ENCODE measurements around the gene GNB1. TPM values are rescaled to one million over a fixed set of nuclear protein-coding genes. Genes with fewer than 3 reads are reported as not detected.

The GNB1 gene
- total RNA-seq, 1 experiment from 2014 or later: 611 TPM

GRCh38 chr1:1914101-1914970 is 23.4 kb upstream of the GNB1 start:
- Histone ChIP-seq H3K36me3 (ENCODE audit: insufficient read depth, low read length, poor library complexity, severe bottlenecking) (no peaks in the 10 kb centered on the region), H3K9me3 (ENCODE audit: low read depth, low read length, poor library complexity, severe bottlenecking) (no peaks in the 10 kb centered on the region), H3K27me3 (replicated peaks; ENCODE audit: insufficient read depth, low read depth, low read length, poor library complexity) (no peaks in the 10 kb centered on the region), H3K27ac (ENCODE audit: low read depth, low read length, poor library complexity, severe bottlenecking) (no peak overlapping the region), H3K4me3 (ENCODE audit: low read depth, low read length, poor library complexity, severe bottlenecking) (no peak overlapping the region), H3K4me1 (ENCODE audit: insufficient read depth, low read length, poor library complexity, severe bottlenecking) (peaks cover 9% of the 10 kb centered on the region)
- POLR2A ChIA-PET (ENCODE audit: low non-redundant PET): no interaction called here
- no peak for DNase-seq (ENCODE audit: low spot score)
- BruUV-seq (replicated peaks): no TSS peak
- CTCF ChIA-PET: no interaction called here
- TF ChIP-seq, protein P1, sequence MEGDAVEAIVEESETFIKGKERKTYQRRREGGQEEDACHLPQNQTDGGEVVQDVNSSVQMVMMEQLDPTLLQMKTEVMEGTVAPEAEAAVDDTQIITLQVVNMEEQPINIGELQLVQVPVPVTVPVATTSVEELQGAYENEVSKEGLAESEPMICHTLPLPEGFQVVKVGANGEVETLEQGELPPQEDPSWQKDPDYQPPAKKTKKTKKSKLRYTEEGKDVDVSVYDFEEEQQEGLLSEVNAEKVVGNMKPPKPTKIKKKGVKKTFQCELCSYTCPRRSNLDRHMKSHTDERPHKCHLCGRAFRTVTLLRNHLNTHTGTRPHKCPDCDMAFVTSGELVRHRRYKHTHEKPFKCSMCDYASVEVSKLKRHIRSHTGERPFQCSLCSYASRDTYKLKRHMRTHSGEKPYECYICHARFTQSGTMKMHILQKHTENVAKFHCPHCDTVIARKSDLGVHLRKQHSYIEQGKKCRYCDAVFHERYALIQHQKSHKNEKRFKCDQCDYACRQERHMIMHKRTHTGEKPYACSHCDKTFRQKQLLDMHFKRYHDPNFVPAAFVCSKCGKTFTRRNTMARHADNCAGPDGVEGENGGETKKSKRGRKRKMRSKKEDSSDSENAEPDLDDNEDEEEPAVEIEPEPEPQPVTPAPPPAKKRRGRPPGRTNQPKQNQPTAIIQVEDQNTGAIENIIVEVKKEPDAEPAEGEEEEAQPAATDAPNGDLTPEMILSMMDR (conservative IDR thresholded peaks at IDR 0.05; ENCODE audit: low read depth, low read length): no peak
- no peak for TF ChIP-seq EZH2 (IDR thresholded peaks at IDR 0.05; ENCODE audit: borderline replicate concordance, low read depth, low read length, poor library complexity, severe bottlenecking)
- intact Hi-C loops (cut with micrococcal nuclease; ENCODE audit: unreplicated experiment): no loop called here

- ChIA-PET CTCF (no interaction called here), POLR2A (ENCODE audit: low non-redundant PET) (no interaction called here)
- Histone ChIP-seq H3K27ac (ENCODE audit: low read depth, low read length, poor library complexity, severe bottlenecking) (no peak overlapping the region), H3K9me3 (ENCODE audit: low read depth, low read length, poor library complexity, severe bottlenecking) (no peaks in the 10 kb centered on the region), H3K4me1 (ENCODE audit: insufficient read depth, low read length, poor library complexity, severe bottlenecking) (peaks cover 5% of the 10 kb centered on the region), H3K36me3 (ENCODE audit: insufficient read depth, low read length, poor library complexity, severe bottlenecking) (no peaks in the 10 kb centered on the region), H3K27me3 (replicated peaks; ENCODE audit: insufficient read depth, low read depth, low read length, poor library complexity) (no peaks in the 10 kb centered on the region), H3K4me3 (ENCODE audit: low read depth, low read length, poor library complexity, severe bottlenecking) (no peak overlapping the region)
- intact Hi-C loops (cut with micrococcal nuclease; ENCODE audit: unreplicated experiment): no loop called here
- TF ChIP-seq, protein P1 (conservative IDR thresholded peaks at IDR 0.05; ENCODE audit: low read depth, low read length): no peak
- no peak for TF ChIP-seq EZH2 (IDR thresholded peaks at IDR 0.05; ENCODE audit: borderline replicate concordance, low read depth, low read length, poor library complexity, severe bottlenecking)
- no TSS peak for BruUV-seq (replicated peaks)
- no peak for DNase-seq (ENCODE audit: low spot score)
Observed at GRCh38 chr1:1911350-1912041, 20.6 kb upstream of the GNB1 start.

DNA sequence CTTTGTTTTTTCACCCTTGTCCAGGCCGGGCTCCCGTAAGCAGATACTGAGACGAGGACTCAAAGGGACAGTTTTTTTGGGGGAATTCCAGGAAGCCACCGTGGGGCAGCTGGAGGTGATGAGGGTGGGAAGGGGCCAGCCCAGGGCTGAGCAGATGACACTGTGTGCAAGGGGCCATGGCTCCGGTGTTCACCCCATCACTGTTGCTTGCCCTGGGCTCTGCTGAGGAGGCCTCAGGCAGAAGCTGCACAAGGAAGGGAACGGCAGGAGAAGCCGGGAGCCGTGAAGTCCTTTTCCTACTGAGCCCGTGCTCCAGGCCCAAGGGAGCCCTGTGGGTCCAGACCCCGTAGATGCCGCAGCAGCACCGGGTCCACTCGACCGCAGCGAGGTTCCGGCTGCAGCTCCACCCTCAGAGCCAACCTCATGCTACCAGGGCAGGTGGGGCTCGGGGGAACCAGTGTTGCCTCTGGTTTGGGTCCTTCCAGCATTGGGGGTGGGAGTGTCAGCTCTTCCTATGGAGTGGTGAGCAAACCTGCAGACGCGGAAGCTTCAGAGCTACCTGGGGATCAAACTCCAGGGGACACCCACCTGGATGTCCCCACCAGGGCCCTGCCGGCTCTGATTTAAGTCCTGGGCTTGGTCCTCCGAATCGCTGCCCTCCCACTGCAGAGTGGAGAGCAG is 19.9 kb upstream of the GNB1 start:
- no peaks in the 10 kb centered on the region for H3K36me3 ChIP-seq (ENCODE audit: insufficient read depth, low read length, poor library complexity, severe bottlenecking)
- H3K27ac ChIP-seq (ENCODE audit: low read depth, low read length, poor library complexity, severe bottlenecking): no peak overlapping the region
- no TSS peak for BruUV-seq (replicated peaks)
- ChIA-PET POLR2A (ENCODE audit: low non-redundant PET) (no interaction called here), CTCF (no interaction called here)
- intact Hi-C loops (cut with micrococcal nuclease; ENCODE audit: unreplicated experiment): no loop called here
- H3K4me1 ChIP-seq (ENCODE audit: insufficient read depth, low read length, poor library complexity, severe bottlenecking): peaks cover 5% of the 10 kb centered on the region
- no peak overlapping the region for H3K4me3 ChIP-seq (ENCODE audit: low read depth, low read length, poor library complexity, severe bottlenecking)
- no peaks in the 10 kb centered on the region for H3K27me3 ChIP-seq (replicated peaks; ENCODE audit: insufficient read depth, low read depth, low read length, poor library complexity)
- H3K9me3 ChIP-seq (ENCODE audit: low read depth, low read length, poor library complexity, severe bottlenecking): no peaks in the 10 kb centered on the region
- no peak for DNase-seq (ENCODE audit: low spot score)
- no peak for TF ChIP-seq EZH2 (IDR thresholded peaks at IDR 0.05; ENCODE audit: borderline replicate concordance, low read depth, low read length, poor library complexity, severe bottlenecking)
- TF ChIP-seq, protein P1 (conservative IDR thresholded peaks at IDR 0.05; ENCODE audit: low read depth, low read length): no peak
